Spinal cord (tissue), 10 donors: ENCODE data around the gene MTHFD1L. TPM values are rescaled to one million over a fixed set of nuclear protein-coding genes. Genes with fewer than 3 reads are reported as not detected.

Experiments used
- DNase-seq, 6 donors: peaks; one replicate each; pipeline versions ENCODE4 v3.0.0 to v3.0.0-alpha.2; 2013 to 2015; ENCODE audit warnings: low spot score in 6 of 6, low read depth in 4 of 6
- H3K27ac ChIP-seq: one replicate; pipeline ENCODE4 v1.5.1; 2013; ENCODE audit warnings: low read depth, low read length, control low read depth
- H3K27me3 ChIP-seq: one replicate; pipeline ENCODE4 v1.6.1; 2013; ENCODE audit warnings: low read length; ENCODE audit not compliant: control insufficient read depth, insufficient read depth
- H3K36me3 ChIP-seq: one replicate; pipeline ENCODE4 v1.6.1; 2013; ENCODE audit warnings: low read length; ENCODE audit not compliant: control insufficient read depth, insufficient read depth
- H3K4me1 ChIP-seq: one replicate; pipeline ENCODE4 v1.6.1; 2013; ENCODE audit warnings: low read length; ENCODE audit not compliant: control insufficient read depth, insufficient read depth
- H3K4me3 ChIP-seq: one replicate; pipeline ENCODE4 v1.5.1; 2013; ENCODE audit warnings: low read depth, low read length, control low read depth
- H3K9me3 ChIP-seq: one replicate; pipeline ENCODE4 v1.6.1; 2013; ENCODE audit warnings: low read length; ENCODE audit not compliant: control insufficient read depth, insufficient read depth
- WGBS: methylation state at CpG from one replicate; pipeline ENCODE4 v1.1.5; 2013; ENCODE audit warnings: missing lambda C conversion rate; ENCODE audit not compliant: insufficient coverage; 5-methylcytosine and 5-hydroxymethylcytosine counted together
- polyA plus RNA-seq, 2 donors: library from polyadenylated mRNA; unstranded; fragments of 120-200 nt; gene quantifications; one replicate each; pipeline ENCODE4 v1.2.1, GENCODE V29; 2013; ENCODE audit not compliant: insufficient read length in 2 of 2
- total RNA-seq, 2 donors: library from RNA; depleted of rRNA in 1 of 2; stranded (reverse); fragments of 120-200 nt in 1 of 2; fragments of >200 nt in 1 of 2; gene quantifications; one replicate each; pipeline versions ENCODE4 v1.2.3 to v1.2.4, GENCODE V29; 2013 to 2014
- donor health status: healthy.

Gene MTHFD1L
- total and polyA plus RNA-seq, 4 donors, result 15.0 to 21.6 (median 17.8) TPM

DNA sequence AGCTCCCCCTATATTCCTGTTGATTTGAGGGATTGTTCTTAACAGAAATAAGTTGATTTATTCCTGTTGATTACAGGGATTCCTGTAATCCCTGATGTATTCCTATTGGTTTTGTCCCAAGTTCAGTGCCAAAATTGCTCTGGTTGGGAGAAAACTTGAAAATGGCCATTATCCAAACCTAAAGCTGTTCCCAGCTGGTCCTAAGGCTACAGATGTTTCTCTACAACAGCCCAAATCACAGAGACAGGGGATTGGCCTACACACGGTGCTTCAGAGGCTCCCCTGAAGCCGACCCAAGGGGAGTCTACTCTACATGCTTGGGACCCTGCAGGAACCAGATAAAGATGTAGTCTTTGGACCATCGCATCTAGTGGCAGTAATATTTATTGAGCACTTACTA, 275.3 kb downstream of the MTHFD1L start:
- Histone ChIP-seq H3K36me3 (no peaks in the 10 kb centered on the region), H3K9me3 (no peaks in the 10 kb centered on the region), H3K27ac (no peak overlapping the region), H3K4me3 (no peak overlapping the region), H3K27me3 (no peaks in the 10 kb centered on the region), H3K4me1 (peaks cover 27% of the 10 kb centered on the region)
- WGBS, result 70% methylated on average over 2 of the region's 3 CpGs
- DNase-seq, result no peak

GRCh38 chr6:151141685-151142084, 276.2 kb downstream of the MTHFD1L start:
- H3K36me3 ChIP-seq, result no peaks in the 10 kb centered on the region
- no peaks in the 10 kb centered on the region for H3K27me3 ChIP-seq
- WGBS, result 96% methylated on average over 4 of the region's 5 CpGs
- DNase-seq, result no peak
- no peak overlapping the region for H3K4me3 ChIP-seq
- no peaks in the 10 kb centered on the region for H3K9me3 ChIP-seq
- H3K27ac ChIP-seq, result no peak overlapping the region
- peaks cover 25% of the 10 kb centered on the region for H3K4me1 ChIP-seq

DNA sequence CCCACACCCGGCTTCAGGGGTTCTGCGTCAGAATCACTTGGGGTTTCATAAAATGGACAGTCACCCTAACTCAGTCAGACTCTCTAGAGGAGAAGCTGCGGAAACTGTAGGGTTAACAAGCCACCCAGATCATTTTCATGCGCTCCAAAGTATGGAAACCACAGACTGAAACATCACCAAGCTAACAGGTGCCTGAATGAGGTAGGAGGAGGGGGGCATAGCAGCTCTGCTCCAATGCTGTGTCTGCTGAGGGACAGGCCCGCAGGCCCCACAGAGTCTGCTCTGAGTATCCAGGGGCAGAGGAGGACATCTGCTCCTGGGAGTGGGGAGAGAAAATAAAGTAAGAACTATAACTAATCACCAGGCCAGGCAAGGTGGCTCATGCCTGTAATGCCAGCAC, 277.2 kb downstream of the MTHFD1L start:
- no peaks in the 10 kb centered on the region for H3K27me3 ChIP-seq
- no peak overlapping the region for H3K4me3 ChIP-seq
- WGBS, result 100% methylated on average over 3 of the region's 5 CpGs
- DNase-seq, result no peak
- no peaks in the 10 kb centered on the region for H3K9me3 ChIP-seq
- no peak overlapping the region for H3K27ac ChIP-seq
- H3K4me1 ChIP-seq, result peaks cover 23% of the 10 kb centered on the region
- no peaks in the 10 kb centered on the region for H3K36me3 ChIP-seq

DNA sequence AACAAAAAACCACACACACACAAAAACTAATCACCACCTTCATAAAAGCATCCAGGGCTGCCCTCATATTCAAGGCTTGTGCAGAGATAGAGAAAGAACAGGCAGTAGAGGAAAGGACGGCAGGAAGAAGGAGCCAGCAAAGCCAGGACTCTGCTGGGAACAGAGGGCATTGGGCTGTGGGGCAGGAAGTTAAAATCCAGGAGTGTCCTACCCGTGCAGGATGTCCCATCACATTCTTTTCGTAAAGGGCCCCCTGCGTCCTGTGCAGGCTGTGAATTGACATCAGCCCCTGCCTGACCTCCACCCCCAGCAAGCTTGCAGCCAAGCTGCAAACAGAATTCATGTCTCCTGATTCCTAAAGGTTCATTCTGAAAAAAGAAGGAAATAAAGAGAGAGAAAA, 277.8 kb downstream of the MTHFD1L start:
- Histone ChIP-seq H3K4me1 (peaks cover 26% of the 10 kb centered on the region), H3K36me3 (no peaks in the 10 kb centered on the region), H3K4me3 (no peak overlapping the region), H3K27me3 (no peaks in the 10 kb centered on the region), H3K27ac (no peak overlapping the region), H3K9me3 (no peaks in the 10 kb centered on the region)
- no peak for DNase-seq
- WGBS, result 48% methylated on average over 4 of the region's 4 CpGs

DNA sequence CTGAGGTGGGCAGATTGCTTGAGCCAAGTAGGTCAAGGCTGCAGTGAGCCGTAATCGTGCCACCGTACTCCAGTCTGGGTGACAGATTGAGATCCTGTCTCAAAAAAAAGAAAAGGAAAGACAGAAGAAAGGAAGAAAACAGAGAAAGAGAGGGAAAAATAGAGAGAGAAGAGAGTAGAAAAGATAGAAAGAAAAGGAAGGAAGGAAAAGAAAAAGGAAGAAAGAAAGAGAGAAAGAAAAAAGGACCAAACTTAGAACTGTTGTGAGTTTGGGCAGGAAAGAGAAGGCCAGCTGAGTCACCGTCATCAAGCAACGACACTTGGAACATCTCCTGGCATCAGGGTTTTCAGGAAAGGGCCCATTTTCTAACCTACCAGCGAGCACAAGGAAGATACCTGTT, 278.3 kb downstream of the MTHFD1L start:
- H3K36me3 ChIP-seq, result no peaks in the 10 kb centered on the region
- H3K4me1 ChIP-seq, result peaks cover 26% of the 10 kb centered on the region
- DNase-seq, result no peak
- 56% methylated on average over 6 of the region's 6 CpGs for WGBS
- H3K4me3 ChIP-seq, result no peak overlapping the region
- H3K27me3 ChIP-seq, result no peaks in the 10 kb centered on the region
- H3K9me3 ChIP-seq, result no peaks in the 10 kb centered on the region
- no peak overlapping the region for H3K27ac ChIP-seq

DNA sequence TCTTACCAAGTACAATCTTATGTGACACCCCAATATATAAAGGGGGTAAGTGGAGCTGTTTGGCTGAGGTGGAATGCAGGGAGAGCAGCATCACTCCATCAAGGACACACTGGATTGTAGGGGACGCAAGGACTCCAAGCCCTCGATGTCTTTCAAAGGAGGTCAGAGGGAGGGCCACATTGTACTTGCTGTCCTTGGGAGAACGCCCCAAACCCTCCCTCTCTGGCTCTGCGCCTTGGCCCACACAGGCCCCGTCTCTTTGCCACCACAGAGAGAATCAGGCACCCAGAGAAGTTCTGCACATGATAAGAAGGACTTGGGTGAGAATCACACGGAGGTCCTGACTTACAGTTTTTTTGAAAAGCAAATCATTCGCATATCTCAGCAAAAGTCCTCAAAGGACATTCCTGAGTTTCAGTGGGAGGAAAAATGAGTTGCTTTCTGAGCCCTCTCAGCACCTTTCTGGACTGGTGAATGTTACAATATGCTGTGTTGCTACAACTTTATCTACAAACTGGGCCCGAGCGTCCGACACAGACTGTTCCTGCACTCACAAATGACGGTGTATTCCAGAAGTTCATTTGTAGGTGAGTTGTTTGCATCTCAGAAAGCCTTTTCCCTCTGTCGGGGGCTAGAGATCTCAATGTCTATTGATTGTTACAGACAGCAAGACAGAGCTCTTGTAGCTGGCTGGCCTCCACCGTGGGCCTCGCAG, 281.8 kb downstream of the MTHFD1L start:
- WGBS, result 81% methylated on average over 7 of the region's 14 CpGs
- H3K4me1 ChIP-seq, result peaks cover 18% of the 10 kb centered on the region
- H3K27me3 ChIP-seq, result no peaks in the 10 kb centered on the region

DNA sequence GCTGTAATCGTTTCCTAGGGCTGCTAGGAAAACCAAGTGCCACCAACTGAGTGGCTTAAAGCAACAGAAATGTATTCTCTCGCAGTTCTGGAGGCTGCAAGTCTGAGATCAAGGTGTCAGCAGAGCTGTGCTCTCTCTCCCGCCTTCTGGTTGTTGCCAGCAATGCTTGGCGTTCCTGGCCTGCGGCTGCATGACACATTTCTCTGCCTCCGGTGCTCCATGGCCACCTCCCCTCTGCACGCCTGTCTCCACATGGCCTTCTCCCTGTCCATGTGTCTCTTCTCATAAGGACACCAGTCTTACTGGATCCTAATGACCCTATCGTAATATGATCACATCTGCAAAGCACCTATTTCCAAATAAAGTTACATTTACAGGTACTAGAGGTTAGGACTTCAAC, 282.6 kb downstream of the MTHFD1L start:
- no peaks in the 10 kb centered on the region for H3K36me3 ChIP-seq
- H3K27me3 ChIP-seq, result no peaks in the 10 kb centered on the region
- H3K27ac ChIP-seq, result no peak overlapping the region
- no peak for DNase-seq
- no peaks in the 10 kb centered on the region for H3K9me3 ChIP-seq
- H3K4me3 ChIP-seq, result no peak overlapping the region
- WGBS, result 75% methylated on average over 8 of the region's 8 CpGs
- H3K4me1 ChIP-seq, result peaks cover 13% of the 10 kb centered on the region

More for the DNA sequence above, 281.8 kb downstream of the MTHFD1L start:
- no peaks in the 10 kb centered on the region for H3K36me3 ChIP-seq
- H3K9me3 ChIP-seq, result no peaks in the 10 kb centered on the region
- DNase-seq, result no peak
- H3K27ac ChIP-seq, result no peak overlapping the region
- no peak overlapping the region for H3K4me3 ChIP-seq

- no peaks in the 10 kb centered on the region for H3K9me3 ChIP-seq
- H3K4me1 ChIP-seq, result peaks cover 6% of the 10 kb centered on the region
- no peaks in the 10 kb centered on the region for H3K36me3 ChIP-seq
- no peaks in the 10 kb centered on the region for H3K27me3 ChIP-seq
- no peak overlapping the region for H3K27ac ChIP-seq
- WGBS, result 90% methylated on average over 1 of the region's 3 CpGs
- DNase-seq, result no peak
- H3K4me3 ChIP-seq, result no peak overlapping the region
Observed at GRCh38 chr6:151149793-151150192, 284.3 kb downstream of the MTHFD1L start.
